Activated CD4-positive, alpha-beta T cell treated with anti-CD3 and anti-CD28 coated beads, Interleukin-2, amount 50 U/mL, for 48 hours (primary cell): ENCODE measurements around the gene FOXP4.
A peak's percentile ranks its signal among the peaks of the same experiment; 100 is the strongest.

Source experiments
- DNase-seq, 2 experiments: peaks; one replicate each; pipeline ENCODE4 v3.0.0-alpha.2; 2020

FOXP4 gene

DNA sequence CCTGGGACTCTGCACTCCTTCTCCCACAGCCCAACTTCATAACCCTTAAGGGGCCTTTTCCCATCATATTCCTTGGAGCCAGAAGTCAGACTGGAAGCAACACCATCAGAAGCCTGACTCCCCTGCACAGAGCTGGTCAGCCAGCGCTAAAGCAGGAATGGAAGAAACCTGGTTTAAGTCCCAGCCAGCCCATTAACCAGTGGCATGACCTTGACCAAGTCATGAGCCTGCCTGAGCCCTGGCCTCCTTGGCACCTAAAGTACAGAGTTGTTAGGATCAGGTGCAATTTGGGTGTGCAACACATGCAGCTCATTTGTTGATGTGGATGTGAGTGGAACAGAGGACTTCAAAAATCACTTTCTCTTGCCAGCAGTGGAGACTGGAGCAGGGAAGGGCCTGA lies 20.8 kb downstream of the FOXP4 start:
- DNase-seq = no peak

DNA sequence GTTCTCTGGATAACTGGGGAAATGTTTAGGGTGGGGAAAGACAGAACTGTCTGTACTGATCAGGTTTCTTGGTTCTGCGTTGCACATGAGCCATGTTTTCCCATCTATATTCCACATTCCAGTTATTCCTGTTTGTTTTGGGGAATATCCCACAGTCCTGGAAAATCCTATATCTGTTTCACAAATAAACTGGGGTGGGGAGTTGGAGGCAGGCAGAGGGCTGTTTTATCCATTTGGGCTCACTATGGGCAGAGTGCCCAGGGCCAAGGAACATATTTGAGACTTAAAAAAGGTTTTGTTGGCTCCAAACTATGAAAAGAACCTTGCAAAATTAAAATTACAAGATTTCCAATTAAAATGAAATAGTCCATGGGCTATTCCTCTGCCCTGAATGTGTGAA lies 21.5 kb downstream of the FOXP4 start:
- DNase-seq = no peak

DNA sequence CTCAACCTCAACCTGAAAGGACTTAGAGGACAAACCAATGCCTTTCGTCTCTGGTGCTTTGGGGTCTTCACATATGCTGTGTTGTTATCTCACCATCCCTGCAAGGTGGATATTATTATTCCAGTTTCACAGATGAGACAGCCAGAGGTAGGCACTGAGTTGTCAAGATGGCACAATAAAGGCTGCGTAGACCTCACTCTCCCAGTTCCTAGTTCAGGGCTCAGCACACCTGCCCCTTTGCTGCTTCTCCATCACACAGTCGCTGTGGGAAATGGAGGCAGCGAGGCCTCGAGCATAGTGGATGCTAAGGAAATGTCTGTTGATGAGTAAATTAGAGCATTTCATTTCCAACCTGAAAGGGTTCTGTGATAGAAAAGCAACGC lies 22.0 kb downstream of the FOXP4 start:
- DNase-seq = no peak

DNA sequence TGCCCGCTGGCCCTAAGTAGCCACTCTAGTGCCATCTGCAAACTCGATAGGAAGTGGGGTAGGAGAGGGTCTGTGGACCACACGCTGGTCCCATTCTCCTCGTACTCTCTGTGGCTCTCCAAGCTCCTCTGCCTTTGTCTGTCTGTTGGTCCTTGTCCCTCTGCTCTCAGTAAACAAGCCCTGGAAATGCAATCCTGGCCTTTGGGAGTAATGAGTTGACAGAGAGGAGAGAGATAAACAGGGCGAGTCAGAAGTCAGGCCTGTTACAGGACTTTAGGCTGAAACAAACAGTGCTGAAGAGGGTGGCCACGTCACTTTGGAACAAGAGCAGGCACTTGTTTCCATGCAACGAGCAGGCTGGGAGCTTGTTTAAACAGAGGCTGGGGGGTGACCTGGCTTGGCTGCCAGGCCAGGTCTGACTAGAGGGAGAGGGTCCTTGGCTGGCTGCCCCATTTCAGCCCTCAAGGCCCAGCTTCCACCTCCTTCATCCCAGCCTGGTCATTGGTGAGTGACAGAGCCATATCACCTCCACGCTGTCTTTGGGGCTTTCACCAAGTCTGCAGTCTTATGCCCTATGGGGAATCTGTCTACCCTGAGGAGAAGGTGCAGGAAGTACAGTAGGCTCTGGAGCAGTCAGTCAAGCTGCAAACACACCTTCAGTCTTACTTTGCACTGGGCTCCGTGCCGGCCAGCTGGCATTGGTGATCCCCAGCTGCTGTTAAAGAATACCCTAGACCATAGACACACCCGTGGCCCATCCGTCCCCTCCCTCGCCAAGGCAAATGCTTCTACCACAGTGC lies 22.6 kb downstream of the FOXP4 start:
- DNase-seq = no peak

DNA sequence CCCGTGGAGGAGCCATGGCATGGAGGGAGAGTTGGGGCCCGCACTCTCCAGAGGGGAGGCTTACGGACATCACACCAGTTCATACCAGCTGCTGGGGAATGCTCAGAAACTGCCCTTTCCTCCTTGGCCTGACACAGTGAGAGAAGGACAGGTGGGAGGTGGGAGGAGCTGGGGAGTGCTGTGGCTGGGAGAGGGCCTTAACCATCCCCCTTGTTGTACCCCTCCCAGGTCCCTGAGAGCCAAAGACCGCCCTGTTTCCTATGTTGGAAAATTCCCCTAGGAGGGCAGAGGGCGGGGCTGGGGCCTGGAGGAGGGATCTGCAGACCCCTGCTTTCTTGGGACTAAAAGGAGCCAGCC lies 24.1 kb downstream of the FOXP4 start:
- no peak for DNase-seq

DNA sequence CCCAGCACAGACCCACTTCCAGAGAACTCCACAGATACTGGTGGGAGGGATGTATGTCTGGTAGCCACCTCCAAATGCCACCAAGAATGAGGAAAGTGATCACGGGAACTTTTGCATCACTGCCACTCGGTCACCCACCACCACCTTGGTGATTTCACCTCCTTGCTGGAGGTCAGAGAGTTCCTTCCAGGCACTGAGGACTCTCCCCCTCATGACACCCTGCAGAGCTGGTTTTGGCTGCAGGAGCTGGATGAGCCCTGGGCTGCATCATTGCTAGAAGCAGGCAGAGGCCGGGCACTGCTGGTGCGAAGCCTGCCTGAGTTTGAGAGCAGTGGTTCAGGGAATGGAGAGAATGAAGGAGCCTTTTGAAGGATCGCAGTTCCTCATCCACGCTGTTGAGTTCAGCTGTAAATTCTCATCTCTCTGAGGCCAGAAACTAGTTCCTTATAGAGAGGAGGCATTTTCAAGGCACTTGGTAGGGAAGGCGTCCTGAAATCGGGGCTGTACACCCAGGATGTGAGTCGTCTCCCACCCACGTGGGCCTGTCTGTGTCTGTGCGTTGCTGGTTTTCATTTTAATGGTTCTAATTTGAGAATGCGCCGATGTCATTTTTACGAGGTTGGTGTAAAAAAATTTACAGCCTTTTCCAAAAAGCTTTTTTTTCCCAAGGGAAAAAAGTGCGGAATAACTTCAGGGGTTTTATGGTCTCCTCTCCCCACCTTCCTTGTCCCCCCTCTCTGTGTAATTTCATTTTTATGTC lies 25.0 kb downstream of the FOXP4 start:
- DNase-seq = peak; percentile 23 to 37

DNA sequence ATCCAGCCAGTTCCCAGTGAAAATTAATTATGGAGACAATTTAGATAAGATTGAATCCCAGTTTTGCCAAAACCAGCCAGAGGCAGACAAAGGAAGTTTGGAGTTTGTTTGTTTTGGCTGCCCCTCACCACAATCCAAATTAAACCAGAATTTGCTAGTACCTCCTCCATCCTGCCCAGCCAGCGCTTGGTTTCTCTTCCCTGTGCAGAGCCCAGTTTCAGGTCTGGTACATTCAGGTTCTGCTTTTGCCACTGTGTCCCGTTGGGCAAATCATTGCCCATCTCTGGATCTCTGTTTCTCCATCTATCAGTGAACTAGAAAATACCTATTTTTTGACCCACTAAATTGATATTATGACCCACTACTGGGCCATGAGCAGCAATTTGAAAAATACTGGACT lies 26.4 kb downstream of the FOXP4 start:
- no peak for DNase-seq

DNA sequence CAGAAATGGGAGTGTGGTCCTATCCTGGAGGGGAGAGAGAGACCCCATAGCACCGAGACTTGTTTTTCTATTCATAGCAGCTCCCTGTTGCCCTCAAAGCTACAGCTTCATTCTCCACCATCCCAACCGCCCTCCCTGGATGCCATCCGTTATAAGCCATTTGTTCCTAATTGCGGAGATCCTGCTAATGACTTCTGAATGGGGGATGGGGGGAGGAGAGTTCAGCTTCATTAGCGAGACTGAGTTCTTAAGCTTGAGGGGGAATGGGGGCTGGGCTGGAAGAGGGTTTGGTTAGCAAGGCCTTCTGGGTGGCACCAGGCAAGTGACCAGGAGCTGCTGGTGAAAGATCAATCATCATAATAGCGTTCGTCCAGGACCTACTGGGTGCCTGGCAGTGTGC lies 27.1 kb downstream of the FOXP4 start:
- no peak for DNase-seq

DNA sequence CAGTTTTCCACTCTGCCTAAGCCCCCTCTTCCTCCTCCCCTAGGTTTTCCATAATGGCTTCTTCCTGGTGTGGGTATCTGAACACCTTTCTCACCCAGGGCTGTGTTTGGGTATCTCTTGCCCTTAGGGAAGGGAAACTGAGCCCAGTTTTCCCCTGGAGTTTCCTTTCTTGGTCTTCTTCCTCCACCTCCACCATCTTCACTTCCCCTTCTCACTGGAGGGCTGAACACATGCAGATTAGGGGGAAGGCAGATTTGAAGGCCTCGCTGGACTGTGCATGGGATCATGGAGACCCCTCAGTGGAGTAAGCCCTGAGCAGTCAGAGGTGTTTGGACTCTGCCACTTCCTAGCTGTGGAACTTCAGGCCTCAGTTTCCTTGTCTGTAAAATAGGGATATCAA lies 27.8 kb downstream of the FOXP4 start:
- DNase-seq = no peak

DNA sequence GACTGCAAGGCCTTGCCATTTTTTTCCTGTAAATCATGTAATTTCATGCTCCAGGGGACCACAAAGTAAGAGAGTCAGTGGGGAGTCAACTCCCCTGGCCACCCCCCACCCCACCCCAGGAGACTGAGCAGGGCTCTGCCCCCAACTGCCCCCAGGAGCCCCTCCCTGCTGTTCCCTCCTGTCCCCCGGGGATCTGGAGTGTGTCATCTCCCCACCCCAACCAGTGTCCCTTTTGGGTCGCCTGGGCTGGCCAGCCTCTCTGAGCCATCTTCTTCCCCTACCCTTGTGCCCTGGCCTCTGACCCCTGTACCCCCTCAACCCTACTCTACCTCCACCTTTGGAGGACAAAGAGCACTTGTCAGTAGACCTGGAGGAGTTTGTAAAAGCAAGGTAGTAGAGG lies 29.4 kb downstream of the FOXP4 start:
- no peak for DNase-seq

DNA sequence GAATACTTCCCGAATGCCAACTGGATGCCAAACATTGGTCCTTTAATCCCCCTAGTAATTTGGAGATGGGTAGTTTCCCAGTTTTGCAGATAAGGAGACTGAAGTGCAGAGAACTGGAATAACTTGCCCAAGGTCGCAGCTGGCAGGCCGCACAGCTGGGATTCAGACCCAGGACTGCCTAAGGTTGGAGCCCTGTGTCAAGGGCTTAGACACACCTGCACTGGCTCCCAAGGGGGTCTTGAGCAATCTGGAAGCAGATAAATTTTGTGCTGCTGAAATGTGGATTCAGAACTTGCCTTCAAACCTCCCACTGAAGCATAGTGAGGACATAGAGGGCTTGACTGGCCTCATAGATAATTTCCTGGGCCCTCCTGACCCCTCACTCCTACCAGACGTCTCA lies 30.5 kb downstream of the FOXP4 start:
- no peak for DNase-seq

DNA sequence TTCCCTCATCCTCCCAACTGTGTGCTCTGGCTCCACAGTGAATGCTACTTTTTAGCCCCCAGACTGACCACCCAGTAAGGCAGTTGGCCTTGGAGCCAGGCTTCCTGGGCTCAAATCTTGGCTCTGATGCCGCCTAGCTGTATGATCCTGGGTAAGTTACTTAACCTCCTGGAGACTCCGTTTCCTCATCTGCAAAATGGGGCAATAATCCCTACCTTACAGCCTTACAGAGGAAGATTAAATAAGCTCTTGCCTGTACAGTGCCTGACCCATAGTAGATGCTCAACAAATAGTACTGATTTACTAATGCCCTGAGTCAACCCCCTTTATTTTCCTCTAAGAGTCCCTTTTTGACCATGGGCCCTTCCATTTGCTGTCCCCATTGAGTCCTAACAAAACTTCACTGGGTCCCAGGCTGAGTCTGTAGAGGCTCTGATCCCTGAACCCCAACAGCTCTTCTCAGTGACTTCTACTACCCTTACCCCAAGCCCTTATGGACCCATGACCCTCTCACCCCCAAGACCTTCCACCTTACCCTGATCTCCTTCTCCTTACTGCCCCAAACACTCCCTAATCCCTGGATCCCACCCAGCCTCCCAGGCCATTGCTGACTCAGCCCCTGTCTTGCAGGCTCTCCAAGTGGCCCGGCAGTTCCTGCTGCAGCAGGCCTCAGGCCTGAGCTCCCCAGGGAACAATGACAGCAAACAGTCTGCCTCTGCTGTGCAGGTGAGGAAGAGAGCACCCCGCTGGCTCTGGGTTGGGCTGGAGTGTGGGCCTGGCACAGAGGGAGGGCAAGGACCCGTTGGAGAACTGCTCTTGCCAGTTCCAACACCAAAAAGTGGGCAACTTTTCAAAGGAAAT lies 31.4 kb downstream of the FOXP4 start:
- DNase-seq = no peak

DNA sequence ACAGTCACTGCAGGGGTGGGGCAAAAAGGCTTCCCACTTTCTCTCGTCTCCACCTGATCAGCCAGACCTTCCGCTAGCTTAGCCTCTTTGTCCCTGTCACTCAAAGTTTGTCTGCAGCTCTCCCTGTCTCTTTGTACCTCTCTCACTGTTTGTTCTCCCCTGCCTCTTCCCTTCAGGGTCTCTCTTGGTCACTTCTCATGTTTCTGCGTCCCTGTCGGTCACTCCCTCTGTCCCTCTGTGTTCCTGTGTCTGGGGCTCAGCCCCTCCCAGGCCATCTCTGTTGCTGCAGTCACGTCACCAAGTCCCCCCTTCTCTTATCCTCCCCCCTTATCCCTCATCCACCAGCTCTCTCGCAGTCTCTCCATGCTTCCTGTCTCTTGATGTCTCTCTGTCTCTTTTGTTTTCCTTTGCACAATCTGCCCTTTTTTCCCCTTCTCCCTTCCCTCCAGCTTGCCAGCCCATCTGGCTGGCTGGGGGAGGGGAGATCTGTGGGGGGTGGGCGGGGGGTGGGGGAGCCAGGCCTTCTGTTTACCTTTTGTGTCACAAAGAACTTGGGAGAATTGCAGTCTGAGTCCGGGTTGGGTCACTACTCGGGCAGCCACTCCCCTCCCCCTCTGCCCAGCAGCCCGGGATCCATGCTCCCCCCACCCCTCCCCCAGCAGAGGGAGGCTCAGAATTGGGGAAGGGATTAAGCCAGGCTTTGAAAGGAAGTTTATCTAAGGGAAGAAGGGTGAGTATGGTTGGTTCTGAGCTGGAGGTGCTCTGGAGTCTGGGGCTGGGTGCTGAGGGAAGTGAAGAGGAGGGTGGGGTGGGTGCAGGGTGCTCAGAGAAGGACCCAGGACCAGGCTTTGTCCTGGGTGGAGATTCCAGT lies 32.3 kb downstream of the FOXP4 start:
- no peak for DNase-seq

DNA sequence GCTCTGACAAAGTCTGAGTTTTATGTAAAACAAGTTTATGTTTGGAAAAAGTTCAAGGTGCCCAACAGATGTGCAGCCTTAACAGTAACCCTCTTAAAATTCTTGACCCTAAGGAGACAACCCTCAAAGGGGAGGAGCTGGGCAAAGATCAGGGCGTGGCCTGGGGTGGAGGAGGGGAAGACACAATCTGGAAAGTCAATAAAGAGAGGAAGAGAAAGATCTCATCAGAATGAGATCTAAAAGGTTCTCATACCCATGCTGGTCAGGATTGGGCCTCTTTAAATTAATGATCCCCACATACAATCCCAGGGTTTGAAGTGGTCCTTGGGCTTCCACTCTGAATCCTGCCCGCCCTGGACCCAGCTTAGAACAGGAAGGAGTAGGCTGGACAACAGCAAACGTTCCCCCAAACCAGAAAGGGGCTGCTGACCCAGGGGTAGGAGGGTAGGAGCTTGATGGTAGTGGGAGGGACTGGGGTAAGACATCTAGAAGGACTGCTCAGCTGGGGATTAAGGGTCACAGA lies 33.0 kb downstream of the FOXP4 start:
- no peak for DNase-seq

DNA sequence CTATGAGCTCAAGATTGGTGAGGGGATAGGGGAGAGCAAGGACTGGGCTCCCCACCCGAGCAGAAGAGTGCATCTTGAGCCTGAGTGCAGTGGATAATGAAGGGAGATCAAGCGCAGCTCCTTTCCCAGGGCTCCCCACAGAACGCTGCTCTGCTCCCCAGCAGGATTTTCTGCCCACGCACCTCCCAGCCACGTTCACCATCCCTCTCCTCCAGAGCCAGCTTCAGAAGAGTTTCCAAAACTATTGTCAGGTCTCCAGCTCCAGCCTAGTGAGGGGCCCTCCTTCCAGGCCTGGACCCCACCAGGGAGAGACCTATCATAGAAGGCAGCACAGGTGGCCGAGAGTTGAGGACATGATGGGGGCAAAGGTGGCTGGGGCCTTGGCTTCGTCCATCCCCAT lies 34.5 kb downstream of the FOXP4 start:
- no peak for DNase-seq

DNA sequence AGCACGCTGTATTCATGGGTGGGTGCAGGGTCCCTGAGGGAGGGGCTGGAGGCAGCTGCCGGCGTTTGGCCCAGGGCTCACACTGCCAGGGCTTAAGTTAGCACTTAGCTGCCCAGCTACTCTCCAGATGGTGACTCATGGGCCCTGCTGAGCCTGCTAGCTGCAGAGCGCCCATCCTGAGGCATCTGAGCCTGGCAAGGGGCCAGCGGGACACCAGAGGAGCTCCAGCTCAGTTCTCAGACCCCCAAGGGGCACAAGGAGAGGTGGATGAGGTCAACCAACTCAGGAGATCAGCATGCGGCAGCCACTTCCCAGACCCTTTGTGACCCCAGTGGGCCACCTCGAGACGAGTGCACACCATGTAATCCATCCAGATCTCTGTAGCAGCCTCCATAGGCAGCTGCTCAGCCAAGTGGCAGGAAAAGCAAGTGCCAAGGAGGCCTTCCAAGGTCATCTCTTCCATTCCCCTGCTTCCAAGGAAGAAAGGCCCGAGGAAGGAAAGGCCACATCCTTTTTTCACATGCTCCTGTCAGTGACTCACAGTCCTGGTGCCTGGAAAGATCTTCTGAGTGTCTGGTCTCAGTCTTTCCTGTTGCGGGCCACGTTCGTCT lies 35.3 kb downstream of the FOXP4 start:
- no peak for DNase-seq

DNA sequence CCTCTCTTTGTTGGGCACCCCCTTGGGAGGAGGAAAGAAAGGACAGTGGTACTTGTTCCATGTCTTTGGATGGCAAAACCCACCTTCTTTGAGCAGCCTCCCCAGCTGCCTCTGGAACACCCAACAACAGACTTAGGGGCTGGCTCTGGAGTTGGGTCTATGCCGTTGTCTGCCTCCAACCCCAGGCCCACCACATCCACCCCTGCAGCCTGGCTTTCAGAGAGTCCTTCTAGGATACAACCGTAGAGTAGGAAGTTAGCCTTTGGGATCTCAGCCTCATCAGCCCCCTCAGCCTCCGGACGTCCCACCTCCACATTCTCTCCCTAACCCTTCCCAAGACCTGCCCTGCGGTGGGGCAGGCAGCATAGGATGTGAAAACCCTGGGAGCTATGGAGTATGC lies 36.4 kb downstream of the FOXP4 start:
- no peak for DNase-seq

DNA sequence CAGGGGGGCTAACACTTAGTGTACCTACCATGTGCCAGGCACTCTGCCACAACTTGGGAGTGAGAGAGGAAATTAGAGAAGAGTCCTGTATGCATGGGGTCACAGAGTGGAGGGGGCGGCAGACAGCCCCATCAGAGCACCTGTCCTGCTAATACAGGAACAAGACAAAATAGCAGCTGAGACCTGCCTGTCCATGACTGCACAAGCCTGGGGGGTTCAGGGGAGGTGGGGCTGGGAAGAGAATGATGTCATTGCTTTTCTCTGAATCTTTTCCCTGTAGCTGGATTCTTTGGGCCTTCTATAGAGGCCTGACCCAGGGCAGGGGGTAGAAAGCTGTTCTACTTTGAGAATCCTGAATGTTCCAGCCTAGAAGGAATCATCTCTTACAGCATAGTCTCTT lies 37.4 kb downstream of the FOXP4 start:
- DNase-seq = no peak

DNA sequence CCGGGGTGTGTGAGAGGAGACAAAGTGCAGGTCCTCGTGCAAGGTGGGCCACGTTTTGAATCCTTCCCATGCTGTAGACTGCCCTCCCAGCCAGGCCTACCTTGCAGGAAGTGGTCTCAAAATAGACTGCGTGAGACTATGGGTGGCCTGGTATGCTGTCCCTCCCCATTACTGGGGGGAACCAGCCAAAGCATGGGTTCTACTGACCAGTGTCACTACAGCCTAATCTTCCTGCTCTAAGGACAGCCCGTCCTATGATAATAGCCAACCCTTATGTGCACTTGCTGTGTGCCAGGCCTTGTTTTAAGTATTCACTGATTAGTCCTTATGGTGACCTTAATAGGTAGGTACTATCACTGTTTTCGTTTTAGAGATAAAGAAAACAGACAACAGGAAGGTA lies 38.0 kb downstream of the FOXP4 start:
- DNase-seq = no peak

DNA sequence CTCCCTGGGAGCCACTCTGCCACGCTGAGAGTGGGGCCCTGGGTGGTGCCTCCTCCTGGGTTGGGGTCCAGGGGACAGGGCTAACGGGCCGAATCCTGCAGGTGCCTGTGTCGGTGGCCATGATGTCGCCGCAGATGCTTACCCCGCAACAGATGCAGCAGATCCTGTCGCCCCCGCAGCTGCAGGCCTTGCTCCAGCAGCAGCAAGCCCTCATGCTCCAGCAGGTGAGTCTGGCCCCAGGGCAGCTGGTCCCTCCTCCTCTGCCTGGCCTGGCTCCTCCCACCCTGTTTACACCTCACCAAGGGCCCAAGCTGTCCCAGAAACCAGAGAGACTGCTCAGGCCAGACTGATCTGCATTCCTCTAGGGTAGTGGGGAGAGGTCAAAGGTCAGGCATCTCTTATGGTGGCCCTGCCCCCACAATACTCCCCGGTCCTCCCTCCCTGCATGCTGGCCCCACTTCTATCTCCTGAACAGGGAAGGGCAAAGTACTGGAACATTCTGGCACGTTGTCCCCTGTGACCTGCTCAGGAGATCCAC lies 38.6 kb downstream of the FOXP4 start:
- no peak for DNase-seq

DNA sequence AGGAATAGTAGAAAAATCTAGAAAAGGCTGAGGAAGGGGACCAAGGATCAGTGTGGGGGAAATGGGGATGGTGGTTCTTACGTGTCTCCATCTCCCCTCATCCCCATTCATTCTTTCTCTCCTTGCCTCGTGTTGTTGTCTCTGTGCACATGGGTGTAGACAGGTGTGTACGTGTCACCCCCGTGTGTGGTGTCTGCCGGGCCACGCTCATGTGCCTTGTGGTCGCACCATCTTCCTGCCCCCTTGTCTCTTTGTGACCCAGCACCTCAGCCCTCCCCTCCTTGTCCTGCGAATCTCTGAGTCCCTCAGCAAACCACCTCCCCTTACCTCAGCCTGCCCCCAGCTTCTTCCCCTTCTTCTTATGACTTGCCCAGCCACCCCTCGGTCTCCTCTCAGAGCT lies 39.4 kb downstream of the FOXP4 start:
- DNase-seq = no peak
